Breast epithelium (tissue), 3 donors: ENCODE measurements around the gene C5AR2.

ENCODE experiments used
- POLR2A ChIP-seq: fragments of 450-650 bp; IDR thresholded peaks from one replicate; pipeline ENCODE4 v1.6.1; 2016; ENCODE audit warnings: antibody characterized with exemption, mild to moderate bottlenecking, moderate library complexity
- POLR2AphosphoS5 ChIP-seq, 3 donors: sonication (generic); formaldehyde crosslinking; IDR thresholded peaks; one replicate each; pipeline ENCODE4 v1.6.1; 2017; ENCODE audit warnings: antibody characterized with exemption in 3 of 3
- TF ChIP-seq, protein P1 (sequence below), 3 donors: fragments of 450-650 bp; IDR thresholded peaks; one replicate each; pipeline ENCODE4 v1.5.1; 2016 to 2017; ENCODE audit warnings: antibody characterized with exemption in 3 of 3, mild to moderate bottlenecking in 3 of 3, moderate library complexity in 3 of 3

DNA sequence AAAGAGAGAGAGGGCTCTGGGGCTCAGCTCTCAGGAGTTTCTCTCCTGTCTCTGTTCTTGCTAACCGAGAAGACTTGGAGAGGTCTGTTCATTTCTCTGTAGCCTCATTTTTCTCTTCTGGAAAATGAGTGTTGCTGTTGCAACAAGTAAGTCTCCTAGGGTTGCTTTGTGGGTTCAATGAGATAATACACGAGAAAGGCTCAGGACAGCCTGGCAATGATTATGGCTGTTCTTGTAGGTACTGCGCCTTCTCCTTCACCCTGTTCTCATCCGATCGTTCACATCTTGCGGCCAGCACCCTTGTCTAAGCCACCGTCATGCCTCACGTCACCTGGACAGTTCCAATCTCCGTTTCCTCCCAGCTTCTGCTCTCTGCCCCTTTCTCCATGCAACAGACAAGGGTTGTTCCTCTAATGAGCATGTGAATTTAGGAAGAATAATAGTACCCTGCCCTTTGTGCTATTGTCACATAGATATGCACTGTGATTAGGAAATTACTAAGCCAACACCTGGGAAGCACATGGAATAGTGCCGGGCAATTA is 18.1 kb upstream of the C5AR2 start:
- TF ChIP-seq, protein P1, sequence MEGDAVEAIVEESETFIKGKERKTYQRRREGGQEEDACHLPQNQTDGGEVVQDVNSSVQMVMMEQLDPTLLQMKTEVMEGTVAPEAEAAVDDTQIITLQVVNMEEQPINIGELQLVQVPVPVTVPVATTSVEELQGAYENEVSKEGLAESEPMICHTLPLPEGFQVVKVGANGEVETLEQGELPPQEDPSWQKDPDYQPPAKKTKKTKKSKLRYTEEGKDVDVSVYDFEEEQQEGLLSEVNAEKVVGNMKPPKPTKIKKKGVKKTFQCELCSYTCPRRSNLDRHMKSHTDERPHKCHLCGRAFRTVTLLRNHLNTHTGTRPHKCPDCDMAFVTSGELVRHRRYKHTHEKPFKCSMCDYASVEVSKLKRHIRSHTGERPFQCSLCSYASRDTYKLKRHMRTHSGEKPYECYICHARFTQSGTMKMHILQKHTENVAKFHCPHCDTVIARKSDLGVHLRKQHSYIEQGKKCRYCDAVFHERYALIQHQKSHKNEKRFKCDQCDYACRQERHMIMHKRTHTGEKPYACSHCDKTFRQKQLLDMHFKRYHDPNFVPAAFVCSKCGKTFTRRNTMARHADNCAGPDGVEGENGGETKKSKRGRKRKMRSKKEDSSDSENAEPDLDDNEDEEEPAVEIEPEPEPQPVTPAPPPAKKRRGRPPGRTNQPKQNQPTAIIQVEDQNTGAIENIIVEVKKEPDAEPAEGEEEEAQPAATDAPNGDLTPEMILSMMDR (IDR thresholded peaks at IDR 0.05), result no peak
- TF ChIP-seq POLR2A, result no peak
- no peak for TF ChIP-seq POLR2AphosphoS5 (IDR thresholded peaks at IDR 0.05)
